ENCODE data around the gene USO1.
"Not testable (repeated sequence)": the region's sequence is repeated elsewhere in the genome, so short reads cannot be mapped to it uniquely, and the experiment has no call there.

The USO1 gene

GRCh38 chr4:75843596-75843995, 119.2 kb downstream of the USO1 start:
- DNase-seq (ENCODE audit: low read depth), result no peak

DNA sequence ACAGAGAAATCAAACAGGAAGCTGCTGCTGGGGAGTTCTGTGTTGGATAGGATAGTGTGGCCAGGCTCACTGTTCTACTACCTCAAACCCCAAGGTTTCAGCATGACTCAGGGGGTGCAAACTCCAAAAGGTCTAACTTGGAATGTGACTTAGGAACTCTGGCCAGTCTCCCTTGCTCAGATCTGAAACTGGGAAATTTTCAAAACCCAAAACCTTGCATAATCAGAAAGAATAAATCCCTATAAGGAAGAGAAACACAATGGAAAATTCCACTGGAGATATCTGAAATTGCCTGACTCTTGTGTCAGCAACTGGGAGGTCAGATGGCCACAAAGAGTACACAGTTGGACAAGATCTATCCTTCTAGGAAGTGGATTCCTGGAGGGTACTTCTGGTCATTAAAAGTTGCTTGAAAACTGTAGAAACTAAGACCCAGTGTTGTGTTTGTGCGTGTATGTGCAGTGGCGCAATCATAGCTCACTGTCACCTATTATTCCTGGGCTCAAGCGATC, 119.8 kb downstream of the USO1 start:
- no peak for DNase-seq (ENCODE audit: low read depth)

GRCh38 chr4:75845992-75846391, 121.6 kb downstream of the USO1 start:
- no peak for DNase-seq (ENCODE audit: low read depth)

DNA sequence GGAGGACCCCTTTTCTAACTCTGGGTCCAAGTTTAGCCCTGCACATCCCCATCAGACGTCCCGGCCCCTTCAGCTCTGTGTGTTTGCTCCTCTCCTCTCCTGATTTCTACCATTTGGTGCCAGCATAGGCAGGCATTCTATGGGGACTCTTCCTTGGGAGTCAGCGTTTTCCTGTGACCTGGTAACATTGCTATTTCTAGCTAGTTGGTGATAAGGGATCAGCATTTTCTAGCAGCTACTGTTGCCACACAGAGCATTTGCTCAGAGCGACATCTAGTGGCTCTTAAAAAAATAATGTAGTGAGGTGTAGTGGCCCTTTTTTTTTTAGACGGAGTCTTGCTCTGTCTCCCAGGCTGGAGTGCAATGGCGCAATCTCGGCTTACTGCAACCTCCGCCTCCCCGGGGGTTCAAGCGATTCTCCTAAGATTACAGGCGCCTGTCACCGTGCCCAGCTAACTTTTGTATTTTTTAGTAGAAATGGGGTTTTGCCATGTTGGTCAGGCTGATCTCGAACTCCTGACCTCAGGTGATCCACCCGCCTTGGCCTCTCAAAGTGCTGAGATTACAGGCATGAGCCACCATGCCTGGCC, 123.9 kb downstream of the USO1 start:
- not testable (repeated sequence) for DNase-seq (ENCODE audit: low read depth)

DNA sequence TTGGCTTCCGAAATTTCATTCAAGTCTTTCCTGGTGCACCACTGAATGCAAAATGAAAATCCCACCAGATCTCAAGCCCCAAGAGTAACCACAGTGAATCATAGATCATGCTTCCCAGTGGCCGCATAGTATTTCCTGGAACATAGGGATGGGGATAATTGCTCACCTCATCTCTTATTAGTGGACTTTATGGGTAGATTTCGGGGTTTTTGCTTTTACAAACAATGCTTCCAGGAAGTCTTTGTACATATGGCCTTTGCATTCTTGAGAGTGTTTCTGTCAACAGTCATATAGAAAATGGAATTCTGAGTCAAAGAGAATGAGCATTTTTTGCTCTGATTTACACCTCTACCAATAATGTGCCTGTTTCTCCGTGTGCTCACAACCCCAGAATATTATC, 124.5 kb downstream of the USO1 start:
- DNase-seq (ENCODE audit: low read depth), result no peak

- no peak for DNase-seq (ENCODE audit: low read depth)
Measured at GRCh38 chr4:75849461-75849860, 125.1 kb downstream of the USO1 start.

DNA sequence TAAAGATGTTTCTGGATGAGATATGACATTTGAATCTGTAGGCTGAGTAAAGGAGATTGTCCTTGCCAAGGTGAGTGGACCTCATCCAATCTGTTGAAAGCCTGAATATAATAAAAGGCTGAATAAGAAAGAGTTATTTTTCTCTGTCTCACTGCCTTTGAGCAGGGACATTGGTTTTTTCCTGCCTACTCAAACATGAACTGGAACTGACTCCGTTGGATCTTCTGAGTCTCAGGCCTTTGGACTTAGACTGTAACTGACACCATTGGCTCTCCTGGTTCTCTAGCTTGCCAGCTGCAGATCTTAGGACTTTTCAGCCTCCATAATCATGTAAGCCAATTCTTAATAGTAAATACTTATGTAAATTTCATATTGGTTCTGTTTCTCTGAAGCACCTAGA, 134.3 kb downstream of the USO1 start:
- no peak for DNase-seq (ENCODE audit: low read depth)

- no peak for DNase-seq (ENCODE audit: low read depth)
Measured at GRCh38 chr4:75860606-75861005, 136.2 kb downstream of the USO1 start.

All from stimulated activated CD8-positive, alpha-beta memory T cell treated with anti-CD3 and anti-CD28 coated beads, Interleukin-7, amount 100 ng/mL, for 24 hours (primary cell).